Osteocyte (in vitro differentiated cells): ENCODE measurements around the gene BRD7. TPM values are rescaled to one million over a fixed set of nuclear protein-coding genes. Genes with fewer than 3 reads are reported as not detected.
A peak's percentile ranks its signal among the peaks of the same experiment; 100 is the strongest.

Source experiments
- DNase-seq: peaks from one replicate; pipeline ENCODE4 v3.0.0; 2021; ENCODE audit warnings: mixed read lengths; ENCODE audit not compliant: unreplicated experiment; ENCODE audit errors: extremely low spot score
- H3K27ac Mint-ChIP-seq: one replicate; pipeline ENCODE4 v1.8.0; 2021; ENCODE audit warnings: mild to moderate bottlenecking, mixed read lengths; ENCODE audit not compliant: unreplicated experiment
- H3K27me3 Mint-ChIP-seq: one replicate; pipeline ENCODE4 v1.8.0; 2021; ENCODE audit warnings: mixed read lengths; ENCODE audit not compliant: unreplicated experiment
- H3K36me3 Mint-ChIP-seq: one replicate; pipeline ENCODE4 v1.8.0; 2021; ENCODE audit warnings: mixed read lengths; ENCODE audit not compliant: unreplicated experiment
- H3K4me1 Mint-ChIP-seq: one replicate; pipeline ENCODE4 v1.8.0; 2021; ENCODE audit warnings: mixed read lengths; ENCODE audit not compliant: unreplicated experiment
- H3K4me3 Mint-ChIP-seq: one replicate; pipeline ENCODE4 v1.8.0; 2021; ENCODE audit warnings: mild to moderate bottlenecking, moderate library complexity, mixed read lengths; ENCODE audit not compliant: unreplicated experiment
- H3K9me3 Mint-ChIP-seq: one replicate; pipeline ENCODE4 v1.8.0; 2021; ENCODE audit warnings: mixed read lengths; ENCODE audit not compliant: unreplicated experiment
- total RNA-seq: library from RNA; stranded (reverse); gene quantifications from 2 replicates; pipeline ENCODE4 v1.2.1, GENCODE V29; 2021
- TF ChIP-seq, protein P1 (sequence below): fragments of 200-600 bp; sonication (generic); IDR thresholded peaks from 2 replicates; pipeline ENCODE4 v1.5.0; 2021; ENCODE audit warnings: antibody characterized with exemption, mild to moderate bottlenecking, moderate library complexity

The BRD7 gene
- total RNA-seq, 1 donor from 2014 or later, result 72.3 TPM

DNA sequence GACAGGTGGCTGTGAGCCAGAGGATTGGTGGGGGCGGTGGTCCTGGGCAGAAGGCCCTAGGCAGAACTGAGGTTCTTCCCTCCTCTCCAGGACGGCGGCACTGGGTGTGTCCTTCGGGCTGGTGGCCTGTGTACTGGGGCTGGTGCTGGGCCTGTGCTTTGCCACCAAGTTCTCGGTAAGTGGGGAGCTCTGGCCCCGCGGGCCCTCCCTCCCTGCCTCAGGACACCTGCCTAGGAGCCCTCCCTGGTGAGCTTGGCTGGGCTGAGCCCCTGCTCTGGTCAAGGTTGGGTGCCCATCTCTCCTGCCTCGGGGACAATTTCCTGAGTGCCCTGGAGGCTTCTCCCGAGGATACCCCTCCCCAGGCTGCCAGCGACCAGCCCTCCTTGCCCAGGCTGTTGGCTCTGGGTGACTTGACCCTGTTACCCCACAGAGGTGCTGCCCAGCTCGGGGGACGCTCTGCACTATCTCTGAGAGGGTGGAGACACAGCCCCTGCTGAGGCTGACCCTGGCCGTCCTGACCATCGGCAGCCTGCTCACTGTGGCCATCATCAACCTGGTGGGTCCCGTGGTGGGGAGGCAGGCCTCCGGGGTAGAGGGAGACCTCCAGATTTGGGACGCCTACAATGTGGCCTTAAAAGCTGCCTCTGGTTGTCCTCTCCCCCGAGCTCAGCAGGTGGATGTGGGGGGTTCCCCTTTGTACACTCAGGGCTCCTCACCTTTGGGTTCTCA lies 60.4 kb downstream of the BRD7 start:
- Mint-ChIP-seq H3K36me3 (peaks cover 6% of the 10 kb centered on the region), H3K4me3 (no peak overlapping the region), H3K27ac (no peak overlapping the region), H3K27me3 (no peaks in the 10 kb centered on the region), H3K4me1 (no peaks in the 10 kb centered on the region), H3K9me3 (no peaks in the 10 kb centered on the region)
- peak; percentile 74 for DNase-seq
- TF ChIP-seq, protein P1, sequence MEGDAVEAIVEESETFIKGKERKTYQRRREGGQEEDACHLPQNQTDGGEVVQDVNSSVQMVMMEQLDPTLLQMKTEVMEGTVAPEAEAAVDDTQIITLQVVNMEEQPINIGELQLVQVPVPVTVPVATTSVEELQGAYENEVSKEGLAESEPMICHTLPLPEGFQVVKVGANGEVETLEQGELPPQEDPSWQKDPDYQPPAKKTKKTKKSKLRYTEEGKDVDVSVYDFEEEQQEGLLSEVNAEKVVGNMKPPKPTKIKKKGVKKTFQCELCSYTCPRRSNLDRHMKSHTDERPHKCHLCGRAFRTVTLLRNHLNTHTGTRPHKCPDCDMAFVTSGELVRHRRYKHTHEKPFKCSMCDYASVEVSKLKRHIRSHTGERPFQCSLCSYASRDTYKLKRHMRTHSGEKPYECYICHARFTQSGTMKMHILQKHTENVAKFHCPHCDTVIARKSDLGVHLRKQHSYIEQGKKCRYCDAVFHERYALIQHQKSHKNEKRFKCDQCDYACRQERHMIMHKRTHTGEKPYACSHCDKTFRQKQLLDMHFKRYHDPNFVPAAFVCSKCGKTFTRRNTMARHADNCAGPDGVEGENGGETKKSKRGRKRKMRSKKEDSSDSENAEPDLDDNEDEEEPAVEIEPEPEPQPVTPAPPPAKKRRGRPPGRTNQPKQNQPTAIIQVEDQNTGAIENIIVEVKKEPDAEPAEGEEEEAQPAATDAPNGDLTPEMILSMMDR, result no peak

DNA sequence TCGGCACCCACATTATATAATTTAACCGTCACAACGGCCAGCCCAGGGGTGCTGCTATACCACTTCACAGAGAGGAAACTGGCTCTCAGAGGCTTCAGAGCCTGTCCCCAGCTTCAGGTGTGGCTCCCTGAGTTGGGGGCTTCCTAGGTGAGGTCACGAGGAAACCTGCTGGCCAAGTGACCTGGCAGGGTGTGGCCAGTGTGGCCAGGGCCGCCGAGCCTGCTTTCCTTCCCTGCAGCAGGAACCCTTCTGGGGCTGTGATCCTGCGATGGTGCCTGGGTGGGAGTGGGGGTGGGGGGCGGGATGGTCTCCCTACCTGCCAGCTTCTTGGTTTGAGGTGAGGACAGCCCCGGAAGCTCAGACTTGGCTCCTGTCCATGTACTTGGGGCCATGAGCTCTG lies 62.5 kb downstream of the BRD7 start:
- H3K4me3 Mint-ChIP-seq, result no peak overlapping the region
- peaks cover 7% of the 10 kb centered on the region for H3K4me1 Mint-ChIP-seq
- TF ChIP-seq, protein P1, result no peak
- no peak overlapping the region for H3K27ac Mint-ChIP-seq
- no peaks in the 10 kb centered on the region for H3K36me3 Mint-ChIP-seq
- no peaks in the 10 kb centered on the region for H3K9me3 Mint-ChIP-seq
- peak; percentile 56 for DNase-seq
- H3K27me3 Mint-ChIP-seq, result no peaks in the 10 kb centered on the region

DNA sequence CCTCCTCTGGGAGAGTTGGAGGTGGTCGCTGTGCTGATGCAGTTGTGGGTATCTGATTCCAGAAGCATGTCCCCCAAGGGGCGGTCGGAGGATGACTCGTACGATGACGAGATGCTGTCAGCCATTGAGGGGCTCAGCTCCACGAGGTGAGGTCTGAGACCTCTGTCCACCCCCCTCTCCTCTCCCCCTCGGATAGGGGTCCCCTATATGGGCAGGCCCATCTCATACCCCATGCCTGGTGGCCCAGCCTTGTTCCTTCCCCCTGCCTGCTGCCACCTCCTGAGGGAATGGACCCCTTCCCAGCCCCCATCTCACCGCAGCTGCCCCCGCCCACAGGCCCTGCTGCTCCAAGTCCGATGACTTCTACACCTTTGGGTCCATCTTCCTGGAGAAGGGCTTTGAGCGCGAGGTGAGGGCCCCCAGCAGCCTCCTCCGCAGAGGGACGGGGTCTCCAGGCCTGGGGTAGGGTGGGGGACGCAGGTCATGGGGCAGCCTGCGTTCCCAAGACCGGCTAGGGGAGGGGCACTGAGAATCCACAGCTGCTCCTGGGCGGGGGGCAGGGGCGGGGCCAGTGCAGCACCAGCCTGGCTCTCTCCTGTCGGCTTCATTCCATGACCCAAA lies 63.2 kb downstream of the BRD7 start:
- Mint-ChIP-seq H3K4me1 (peaks cover 7% of the 10 kb centered on the region), H3K27ac (no peak overlapping the region), H3K4me3 (no peak overlapping the region), H3K36me3 (no peaks in the 10 kb centered on the region), H3K9me3 (no peaks in the 10 kb centered on the region), H3K27me3 (no peaks in the 10 kb centered on the region)
- TF ChIP-seq, protein P1, result no peak
- peak; percentile 82 for DNase-seq

DNA sequence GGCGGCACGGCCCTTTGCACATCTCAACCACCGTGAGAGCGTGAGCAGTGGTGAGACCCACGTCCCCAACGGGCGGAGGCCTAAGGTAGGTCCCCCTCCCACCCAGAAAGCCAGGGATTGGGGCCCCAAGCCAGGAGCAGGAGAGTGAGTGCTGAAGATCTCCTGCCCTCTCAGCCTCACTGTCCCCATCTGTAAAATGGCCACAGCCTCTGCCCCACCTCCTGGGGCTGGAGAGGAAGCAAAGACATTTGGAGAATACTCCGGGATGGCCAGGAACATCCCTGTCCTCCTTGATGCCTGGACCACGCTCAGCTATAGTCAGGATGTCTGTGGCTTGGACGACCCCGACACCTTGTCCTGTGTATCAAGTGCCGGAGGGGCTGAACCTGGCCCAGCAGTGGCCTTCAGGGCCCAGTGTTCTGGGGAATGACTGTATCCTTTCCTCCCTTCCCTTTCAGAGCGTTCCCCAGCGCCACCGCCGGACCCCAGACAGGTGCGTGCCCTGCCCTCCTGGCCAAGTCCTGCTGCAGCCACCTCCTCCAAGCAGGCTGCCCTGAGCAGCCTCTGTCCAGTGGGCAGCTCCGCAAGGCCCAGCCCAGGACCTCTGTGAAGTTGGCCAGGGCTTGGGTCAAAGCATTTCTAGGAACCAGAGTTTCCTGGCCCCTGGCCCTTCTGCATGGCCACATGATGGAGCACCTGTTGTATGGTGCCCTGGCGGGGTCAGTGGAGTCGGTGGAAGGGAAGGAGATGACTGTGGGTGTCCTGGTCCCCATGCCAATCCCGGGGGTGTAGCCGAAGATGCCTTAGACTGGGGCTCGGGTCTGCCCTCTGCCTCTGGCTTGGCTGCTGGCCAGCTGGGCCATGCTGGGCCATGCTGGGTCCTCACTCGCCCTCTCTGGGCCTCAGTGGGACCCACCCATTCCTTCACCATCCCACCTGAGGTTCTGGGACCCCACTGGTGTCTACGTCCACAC lies 64.0 kb downstream of the BRD7 start:
- Mint-ChIP-seq H3K9me3 (no peaks in the 10 kb centered on the region), H3K4me3 (no peak overlapping the region), H3K27me3 (no peaks in the 10 kb centered on the region), H3K27ac (no peak overlapping the region), H3K36me3 (no peaks in the 10 kb centered on the region), H3K4me1 (peaks cover 7% of the 10 kb centered on the region)
- peak; percentile 84 for DNase-seq
- TF ChIP-seq, protein P1, result no peak
